ENCODE results near the gene TRAK1.

The TRAK1 gene

DNA sequence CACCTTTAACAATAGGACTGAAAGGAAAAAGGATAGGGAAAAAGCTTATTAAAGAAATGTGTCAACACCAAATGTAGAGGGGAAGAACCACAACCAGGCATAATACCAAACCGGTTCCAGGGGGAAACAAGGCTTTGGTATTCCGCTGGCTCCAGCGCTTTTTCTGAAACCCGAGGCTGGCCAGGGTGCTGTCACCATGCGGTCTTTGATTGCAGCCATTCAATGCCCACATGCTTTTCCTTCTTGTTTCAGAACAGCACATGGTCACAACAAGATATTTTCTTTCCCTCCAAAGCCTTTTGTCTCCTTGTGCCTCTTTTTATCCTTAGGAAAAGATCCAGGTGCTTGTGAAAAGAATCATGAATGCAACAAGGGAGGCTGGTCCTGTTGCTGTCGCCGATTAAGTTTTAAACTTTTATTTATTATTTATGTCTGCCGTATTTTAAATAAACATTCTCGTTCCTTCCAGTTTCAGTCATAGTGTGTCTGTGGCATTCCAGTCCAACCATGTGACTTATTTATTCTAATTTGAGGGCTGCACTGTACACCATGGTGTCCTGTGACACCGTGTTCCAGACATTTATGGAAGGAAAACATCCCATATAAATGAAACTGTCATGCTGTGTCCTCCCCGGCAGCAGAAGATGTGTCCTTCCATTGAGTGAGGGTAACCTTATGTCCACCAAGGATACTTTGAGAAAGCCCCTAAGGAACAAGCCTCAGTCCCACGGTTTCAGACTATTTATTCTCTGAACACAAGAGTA, 133.7 kb downstream of the TRAK1 start:
- no peak for TF ChIP-seq CTCF (IDR thresholded peaks at IDR 0.05; ENCODE audit: low read depth, low read length)

DNA sequence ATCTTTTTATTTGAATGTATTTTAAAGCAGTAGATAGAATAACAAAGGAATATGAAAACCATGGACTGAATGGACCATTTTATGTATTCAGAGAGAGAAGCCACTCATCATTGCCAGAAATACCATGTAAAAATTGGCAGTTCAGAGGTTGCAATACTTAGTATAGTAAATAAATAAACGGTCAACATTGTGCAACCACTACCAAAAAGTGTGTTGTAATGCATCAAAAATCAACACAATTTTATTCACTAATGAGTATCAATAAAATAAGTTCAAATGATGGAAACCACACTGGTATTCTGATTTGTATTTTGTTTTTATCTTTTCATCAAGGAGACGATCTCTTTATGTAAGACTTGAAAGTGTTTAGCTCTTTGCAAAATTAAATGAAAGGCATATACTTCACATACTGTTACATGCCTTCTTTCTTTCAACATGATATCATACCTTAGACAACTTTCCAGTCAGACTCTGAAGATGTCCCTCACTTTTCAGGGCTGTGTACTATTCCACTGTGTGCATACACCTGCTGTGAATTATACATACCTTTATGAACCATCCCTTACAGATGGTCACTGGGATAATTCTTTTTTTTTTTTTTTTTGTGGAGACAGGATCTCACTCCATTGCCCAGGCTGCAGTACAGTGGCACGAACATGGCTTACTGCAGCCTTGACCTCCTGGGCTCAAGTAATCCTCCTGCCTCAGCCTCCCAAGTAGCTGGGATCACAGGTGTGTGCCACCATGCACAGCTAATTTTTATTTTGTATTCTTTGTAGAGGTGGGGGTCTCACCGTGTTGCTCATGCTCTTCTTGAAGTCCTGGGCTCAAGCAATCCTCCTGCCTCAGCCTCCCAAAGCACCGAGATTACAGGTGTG, 134.6 kb downstream of the TRAK1 start:
- no peak overlapping the region for H3K4me3 ChIP-seq (ENCODE audit: low read depth, low read length)
- no peak for TF ChIP-seq CTCF (IDR thresholded peaks at IDR 0.05; ENCODE audit: low read depth, low read length)

More for the DNA sequence above, 133.7 kb downstream of the TRAK1 start:
- H3K4me3 ChIP-seq (ENCODE audit: low read depth, low read length) = no peak overlapping the region

- TF ChIP-seq CTCF (IDR thresholded peaks at IDR 0.05; ENCODE audit: low read depth, low read length) = no peak
- no peak overlapping the region for H3K4me3 ChIP-seq (ENCODE audit: low read depth, low read length)
Measured at GRCh38 chr3:42226470-42227425, 135.6 kb downstream of the TRAK1 start.

GRCh38 chr3:42228796-42229195, 137.6 kb downstream of the TRAK1 start:
- no peak overlapping the region for H3K4me3 ChIP-seq (ENCODE audit: low read depth, low read length)
- no peak for TF ChIP-seq CTCF (IDR thresholded peaks at IDR 0.05; ENCODE audit: low read depth, low read length)

DNA sequence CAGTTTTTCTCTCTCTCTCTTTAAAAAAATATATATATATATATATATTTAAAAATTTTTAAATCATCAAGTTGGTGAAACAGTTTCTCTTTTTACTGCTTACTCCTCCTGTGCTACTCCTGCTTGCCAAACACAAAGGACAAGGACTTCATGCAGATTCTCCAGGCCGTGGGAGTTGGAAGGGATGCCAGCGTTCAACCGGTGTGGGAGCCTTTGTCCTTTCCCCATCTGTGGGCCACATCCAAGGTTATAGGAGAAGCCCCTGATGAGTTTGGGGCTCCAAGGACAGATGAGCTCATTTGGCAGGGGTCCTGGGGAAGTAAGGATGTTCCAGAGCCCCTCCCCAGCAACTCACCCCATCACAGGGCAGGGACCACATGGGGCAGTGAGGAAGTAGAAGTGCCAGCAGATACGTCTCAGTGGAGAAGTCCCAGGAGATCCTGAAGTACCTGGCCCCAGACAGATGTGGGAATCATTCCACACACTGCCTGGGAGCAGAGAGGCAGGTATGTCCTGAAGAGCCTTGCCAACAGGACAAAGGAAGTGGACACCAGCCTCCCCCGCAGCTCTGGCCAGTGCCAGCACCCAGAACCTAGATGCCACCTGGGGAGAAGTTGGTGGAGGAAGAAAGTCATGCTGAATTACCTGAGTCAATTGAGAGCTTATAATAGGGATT, 138.2 kb downstream of the TRAK1 start:
- H3K4me3 ChIP-seq (ENCODE audit: low read depth, low read length) = no peak overlapping the region
- no peak for TF ChIP-seq CTCF (IDR thresholded peaks at IDR 0.05; ENCODE audit: low read depth, low read length)

- no peak overlapping the region for H3K4me3 ChIP-seq (ENCODE audit: low read depth, low read length)
- 0 out of 2 replicates have a peak, but pooled peaks have one; percentile 39 for TF ChIP-seq CTCF (IDR thresholded peaks at IDR 0.05; ENCODE audit: low read depth, low read length)
Measured at GRCh38 chr3:42229942-42230688, 139.0 kb downstream of the TRAK1 start.

All from WI38 (cell line).